H1 (cell line): ENCODE results near the gene PALM3. TPM values are rescaled to one million over a fixed set of nuclear protein-coding genes. Genes with fewer than 3 reads are reported as not detected.

Source experiments
- CBX5 ChIP-seq: fragments of 300-800, 300-1000 bp; sonication (generic); IDR thresholded peaks from 2 replicates; pipeline ENCODE4 v1.7.1; 2016; ENCODE audit warnings: antibody characterized with exemption, low read length, low read depth
- FOSL1 ChIP-seq: IDR thresholded peaks from 2 replicates; pipeline ENCODE4 v1.6.1; 2011; ENCODE audit warnings: mild to moderate bottlenecking, low read depth, low read length, moderate library complexity; ENCODE audit not compliant: insufficient read depth
- NRF1 ChIP-seq: IDR thresholded peaks from 2 replicates; pipeline ENCODE4 v1.6.1; 2011; ENCODE audit warnings: mild to moderate bottlenecking, low read depth, low read length, improper control_type of control experiment
- RAD21 ChIP-seq, 2 experiments: IDR thresholded peaks in 1 of 2; conservative IDR thresholded peaks in 1 of 2; 2 replicates each; pipeline ENCODE4 v1.6.1; 2011; ENCODE audit warnings: low read depth in 2 of 2, low read length in 2 of 2, improper control_type of control experiment in 1 of 2, inconsistent platforms in 1 of 2, mild to moderate bottlenecking in 1 of 2, moderate library complexity in 1 of 2
- SRF ChIP-seq: IDR thresholded peaks from 2 replicates; pipeline ENCODE4 v1.6.1; 2011; ENCODE audit warnings: mild to moderate bottlenecking, low read depth, low read length, moderate library complexity
- TAF1 ChIP-seq: IDR thresholded peaks from 2 replicates; pipeline ENCODE4 v1.6.1; 2011; ENCODE audit warnings: mild to moderate bottlenecking, low read depth, low read length
- TCF12 ChIP-seq: IDR thresholded peaks from 2 replicates; pipeline ENCODE4 v1.6.1; 2011; ENCODE audit warnings: low read depth, mild to moderate bottlenecking, low read length
- polyA plus RNA-seq, 7 experiments: library from polyadenylated mRNA; depleted of rRNA in 3 of 7; stranded (reverse) in 5 of 7; unstranded in 2 of 7; fragments of >200 nt in 5 of 7; fragments of 200-250 nt in 2 of 7; gene quantifications; 1 replicate in 5 of 7; 2 replicates in 1 of 7; 4 replicates in 1 of 7; pipeline versions ENCODE4 v1.2.1 to v1.2.3, GENCODE V29; 2011 to 2013; ENCODE audit warnings: missing spikeins in 2 of 7, mixed read lengths in 2 of 7
- total RNA-seq: library from RNA; stranded (reverse); fragmentation: NEBNext Ultra II Directional; extraction: Animal tissue kit (Norgen Biotek cat#: 25700); gene quantifications from 2 replicates; pipeline ENCODE4 v1.2.1, GENCODE V29; 2021
- TF ChIP-seq, protein P1 (sequence below): fragments of 300-600 bp; sonication (generic); IDR thresholded peaks from 2 replicates; pipeline ENCODE4 v1.7.1; 2012; ENCODE audit warnings: low read length, moderate library complexity, mild to moderate bottlenecking, inconsistent platforms; ENCODE audit not compliant: insufficient replicate concordance

PALM3 gene
- total and polyA plus RNA-seq, 2 of the 8 experiments (the other 6 are each of a cell fraction or from before 2014, with no cell fraction given), result 5.8 to 31.3 TPM

DNA sequence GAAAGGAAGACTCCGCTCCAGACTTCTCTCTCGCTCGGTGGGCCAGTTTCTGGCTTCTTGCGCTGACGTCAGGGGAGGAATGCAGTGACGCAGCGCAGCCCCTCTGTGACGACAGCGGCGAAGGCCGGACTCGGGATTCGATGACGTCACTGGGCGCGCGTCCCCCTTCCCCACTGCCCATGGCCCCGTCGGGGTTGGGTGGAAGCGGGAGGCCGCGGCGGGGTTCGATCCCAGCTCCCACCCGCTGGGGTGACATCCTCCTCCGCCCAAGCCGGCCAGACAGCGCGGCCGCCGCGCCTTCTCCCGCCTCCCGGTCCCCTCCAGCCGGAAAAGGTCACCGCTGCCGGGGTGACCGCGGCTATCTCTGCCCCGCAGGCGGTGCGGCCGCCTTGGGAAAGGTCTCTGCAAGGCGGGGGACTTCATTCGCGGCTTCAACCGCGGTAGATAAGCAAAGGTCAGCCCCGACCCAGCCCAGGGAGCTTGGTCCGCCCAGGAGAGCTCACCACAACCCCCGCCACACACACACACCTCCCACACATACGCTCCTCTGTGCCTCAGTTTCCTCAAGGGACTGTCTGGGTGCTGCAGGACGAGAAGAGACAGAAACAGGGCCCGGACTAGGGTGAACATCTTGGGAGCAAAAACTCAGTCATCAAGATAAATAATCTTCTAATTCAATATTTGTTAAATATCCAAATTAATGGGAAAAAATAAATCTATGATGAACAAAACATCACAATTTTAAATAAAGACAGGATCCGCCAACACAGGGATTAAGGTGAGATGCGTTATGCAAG is 54.9 kb downstream of the PALM3 start (continued):
- no peak for TF ChIP-seq NRF1
- TF ChIP-seq CBX5, result no peak
- TF ChIP-seq FOSL1, result no peak
- no peak for TF ChIP-seq SRF
- TF ChIP-seq TAF1, result peak; percentile 79
- TF ChIP-seq TCF12, result no peak
- TF ChIP-seq, protein P1, sequence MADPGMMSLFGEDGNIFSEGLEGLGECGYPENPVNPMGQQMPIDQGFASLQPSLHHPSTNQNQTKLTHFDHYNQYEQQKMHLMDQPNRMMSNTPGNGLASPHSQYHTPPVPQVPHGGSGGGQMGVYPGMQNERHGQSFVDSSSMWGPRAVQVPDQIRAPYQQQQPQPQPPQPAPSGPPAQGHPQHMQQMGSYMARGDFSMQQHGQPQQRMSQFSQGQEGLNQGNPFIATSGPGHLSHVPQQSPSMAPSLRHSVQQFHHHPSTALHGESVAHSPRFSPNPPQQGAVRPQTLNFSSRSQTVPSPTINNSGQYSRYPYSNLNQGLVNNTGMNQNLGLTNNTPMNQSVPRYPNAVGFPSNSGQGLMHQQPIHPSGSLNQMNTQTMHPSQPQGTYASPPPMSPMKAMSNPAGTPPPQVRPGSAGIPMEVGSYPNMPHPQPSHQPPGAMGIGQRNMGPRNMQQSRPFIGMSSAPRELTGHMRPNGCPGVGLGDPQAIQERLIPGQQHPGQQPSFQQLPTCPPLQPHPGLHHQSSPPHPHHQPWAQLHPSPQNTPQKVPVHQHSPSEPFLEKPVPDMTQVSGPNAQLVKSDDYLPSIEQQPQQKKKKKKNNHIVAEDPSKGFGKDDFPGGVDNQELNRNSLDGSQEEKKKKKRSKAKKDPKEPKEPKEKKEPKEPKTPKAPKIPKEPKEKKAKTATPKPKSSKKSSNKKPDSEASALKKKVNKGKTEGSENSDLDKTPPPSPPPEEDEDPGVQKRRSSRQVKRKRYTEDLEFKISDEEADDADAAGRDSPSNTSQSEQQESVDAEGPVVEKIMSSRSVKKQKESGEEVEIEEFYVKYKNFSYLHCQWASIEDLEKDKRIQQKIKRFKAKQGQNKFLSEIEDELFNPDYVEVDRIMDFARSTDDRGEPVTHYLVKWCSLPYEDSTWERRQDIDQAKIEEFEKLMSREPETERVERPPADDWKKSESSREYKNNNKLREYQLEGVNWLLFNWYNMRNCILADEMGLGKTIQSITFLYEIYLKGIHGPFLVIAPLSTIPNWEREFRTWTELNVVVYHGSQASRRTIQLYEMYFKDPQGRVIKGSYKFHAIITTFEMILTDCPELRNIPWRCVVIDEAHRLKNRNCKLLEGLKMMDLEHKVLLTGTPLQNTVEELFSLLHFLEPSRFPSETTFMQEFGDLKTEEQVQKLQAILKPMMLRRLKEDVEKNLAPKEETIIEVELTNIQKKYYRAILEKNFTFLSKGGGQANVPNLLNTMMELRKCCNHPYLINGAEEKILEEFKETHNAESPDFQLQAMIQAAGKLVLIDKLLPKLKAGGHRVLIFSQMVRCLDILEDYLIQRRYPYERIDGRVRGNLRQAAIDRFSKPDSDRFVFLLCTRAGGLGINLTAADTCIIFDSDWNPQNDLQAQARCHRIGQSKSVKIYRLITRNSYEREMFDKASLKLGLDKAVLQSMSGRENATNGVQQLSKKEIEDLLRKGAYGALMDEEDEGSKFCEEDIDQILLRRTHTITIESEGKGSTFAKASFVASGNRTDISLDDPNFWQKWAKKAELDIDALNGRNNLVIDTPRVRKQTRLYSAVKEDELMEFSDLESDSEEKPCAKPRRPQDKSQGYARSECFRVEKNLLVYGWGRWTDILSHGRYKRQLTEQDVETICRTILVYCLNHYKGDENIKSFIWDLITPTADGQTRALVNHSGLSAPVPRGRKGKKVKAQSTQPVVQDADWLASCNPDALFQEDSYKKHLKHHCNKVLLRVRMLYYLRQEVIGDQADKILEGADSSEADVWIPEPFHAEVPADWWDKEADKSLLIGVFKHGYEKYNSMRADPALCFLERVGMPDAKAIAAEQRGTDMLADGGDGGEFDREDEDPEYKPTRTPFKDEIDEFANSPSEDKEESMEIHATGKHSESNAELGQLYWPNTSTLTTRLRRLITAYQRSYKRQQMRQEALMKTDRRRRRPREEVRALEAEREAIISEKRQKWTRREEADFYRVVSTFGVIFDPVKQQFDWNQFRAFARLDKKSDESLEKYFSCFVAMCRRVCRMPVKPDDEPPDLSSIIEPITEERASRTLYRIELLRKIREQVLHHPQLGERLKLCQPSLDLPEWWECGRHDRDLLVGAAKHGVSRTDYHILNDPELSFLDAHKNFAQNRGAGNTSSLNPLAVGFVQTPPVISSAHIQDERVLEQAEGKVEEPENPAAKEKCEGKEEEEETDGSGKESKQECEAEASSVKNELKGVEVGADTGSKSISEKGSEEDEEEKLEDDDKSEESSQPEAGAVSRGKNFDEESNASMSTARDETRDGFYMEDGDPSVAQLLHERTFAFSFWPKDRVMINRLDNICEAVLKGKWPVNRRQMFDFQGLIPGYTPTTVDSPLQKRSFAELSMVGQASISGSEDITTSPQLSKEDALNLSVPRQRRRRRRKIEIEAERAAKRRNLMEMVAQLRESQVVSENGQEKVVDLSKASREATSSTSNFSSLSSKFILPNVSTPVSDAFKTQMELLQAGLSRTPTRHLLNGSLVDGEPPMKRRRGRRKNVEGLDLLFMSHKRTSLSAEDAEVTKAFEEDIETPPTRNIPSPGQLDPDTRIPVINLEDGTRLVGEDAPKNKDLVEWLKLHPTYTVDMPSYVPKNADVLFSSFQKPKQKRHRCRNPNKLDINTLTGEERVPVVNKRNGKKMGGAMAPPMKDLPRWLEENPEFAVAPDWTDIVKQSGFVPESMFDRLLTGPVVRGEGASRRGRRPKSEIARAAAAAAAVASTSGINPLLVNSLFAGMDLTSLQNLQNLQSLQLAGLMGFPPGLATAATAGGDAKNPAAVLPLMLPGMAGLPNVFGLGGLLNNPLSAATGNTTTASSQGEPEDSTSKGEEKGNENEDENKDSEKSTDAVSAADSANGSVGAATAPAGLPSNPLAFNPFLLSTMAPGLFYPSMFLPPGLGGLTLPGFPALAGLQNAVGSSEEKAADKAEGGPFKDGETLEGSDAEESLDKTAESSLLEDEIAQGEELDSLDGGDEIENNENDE, result no peak
- TF ChIP-seq RAD21 (IDR thresholded peaks at IDR 0.05 in 1 of 2, conservative IDR thresholded peaks at IDR 0.05 in 1 of 2; ENCODE audit: low read depth in 2 of 2, low read length in 2 of 2), result no peak
